ENCODE data around the gene RFX2.

DNA sequence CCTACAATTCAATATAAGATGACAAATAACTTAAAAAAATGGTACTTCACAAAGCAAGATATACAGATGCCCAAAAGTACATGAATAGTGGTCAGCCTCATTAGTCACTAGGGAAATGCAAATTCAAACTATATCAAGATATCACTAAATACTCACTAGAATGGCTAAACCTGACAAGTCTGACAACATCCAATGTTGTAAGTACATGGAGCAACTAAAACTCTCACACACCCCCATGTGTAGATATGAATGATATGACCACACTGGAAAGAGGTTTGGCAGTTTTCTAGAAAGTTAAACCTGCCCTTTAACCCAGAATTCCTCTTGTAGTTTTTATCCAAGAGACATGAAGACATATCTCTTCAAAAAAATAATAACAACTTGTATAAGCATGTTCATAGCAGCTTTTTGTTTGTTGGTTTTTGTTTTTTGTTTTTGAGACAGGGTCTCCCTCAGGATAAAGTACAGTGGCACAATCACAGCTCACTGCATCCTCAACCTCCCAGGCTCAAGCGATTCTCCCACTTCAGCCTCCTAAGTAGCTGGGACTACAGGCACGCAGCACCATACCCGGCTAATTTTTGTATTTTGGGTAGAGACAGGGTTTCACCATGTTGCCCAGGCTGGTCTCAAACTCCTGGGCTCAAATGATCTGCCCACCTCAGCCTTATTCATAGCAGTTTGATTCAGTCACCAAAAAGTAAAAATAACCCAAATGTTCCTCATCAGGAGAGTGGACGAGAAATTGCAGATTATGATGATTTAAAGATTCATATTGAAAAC is 55.1 kb downstream of the RFX2 start:
- TF ChIP-seq CTCF (IDR thresholded peaks at IDR 0.05) (no peak), EZH2 (IDR thresholded peaks at IDR 0.05) (no peak), EZH2phosphoT487 (IDR thresholded peaks at IDR 0.05) (no peak)
